ENCODE data around the gene DTD1.

DTD1 gene

DNA sequence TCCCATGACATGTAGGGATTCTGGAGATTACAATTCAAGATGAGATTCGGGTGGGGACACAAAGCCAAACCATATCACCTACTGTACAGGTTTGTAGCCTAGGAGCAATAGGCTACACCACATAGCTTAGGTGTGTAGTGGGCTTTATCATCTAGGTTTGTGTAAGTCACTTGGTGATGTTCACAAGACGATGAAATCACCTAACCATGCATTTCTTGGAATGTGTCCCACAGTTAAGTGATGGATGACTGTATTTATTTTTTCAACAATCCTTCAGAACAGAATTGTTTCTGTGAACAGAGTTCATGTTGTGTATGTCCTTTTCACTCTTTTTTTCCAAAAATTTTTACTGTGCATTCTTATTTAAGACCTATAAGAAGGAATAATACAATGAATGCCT, 76.1 kb downstream of the DTD1 start:
- DNase-seq (ENCODE audit: low spot score) = no peak

DNA sequence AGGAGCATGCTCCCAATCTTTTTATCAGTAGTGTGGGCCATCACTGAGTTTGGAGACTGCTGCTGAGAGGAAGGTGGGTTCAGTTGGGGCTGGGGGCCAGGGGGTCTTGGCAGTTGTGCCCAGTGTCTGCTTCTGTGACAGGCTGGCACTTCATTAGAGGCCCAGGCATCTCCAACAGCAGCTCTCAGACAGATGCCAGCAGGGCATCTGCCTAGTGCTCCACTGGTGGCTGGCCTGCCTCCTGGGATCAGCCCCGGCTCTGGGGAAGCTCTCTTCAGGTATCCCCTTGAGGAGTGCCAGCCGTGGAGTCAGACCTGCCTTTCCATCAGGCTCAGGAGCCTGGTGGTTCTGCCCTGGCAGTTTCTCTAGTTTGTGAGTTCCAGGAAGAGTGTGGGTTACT, 77.3 kb downstream of the DTD1 start:
- no peak for DNase-seq (ENCODE audit: low spot score)

DNA sequence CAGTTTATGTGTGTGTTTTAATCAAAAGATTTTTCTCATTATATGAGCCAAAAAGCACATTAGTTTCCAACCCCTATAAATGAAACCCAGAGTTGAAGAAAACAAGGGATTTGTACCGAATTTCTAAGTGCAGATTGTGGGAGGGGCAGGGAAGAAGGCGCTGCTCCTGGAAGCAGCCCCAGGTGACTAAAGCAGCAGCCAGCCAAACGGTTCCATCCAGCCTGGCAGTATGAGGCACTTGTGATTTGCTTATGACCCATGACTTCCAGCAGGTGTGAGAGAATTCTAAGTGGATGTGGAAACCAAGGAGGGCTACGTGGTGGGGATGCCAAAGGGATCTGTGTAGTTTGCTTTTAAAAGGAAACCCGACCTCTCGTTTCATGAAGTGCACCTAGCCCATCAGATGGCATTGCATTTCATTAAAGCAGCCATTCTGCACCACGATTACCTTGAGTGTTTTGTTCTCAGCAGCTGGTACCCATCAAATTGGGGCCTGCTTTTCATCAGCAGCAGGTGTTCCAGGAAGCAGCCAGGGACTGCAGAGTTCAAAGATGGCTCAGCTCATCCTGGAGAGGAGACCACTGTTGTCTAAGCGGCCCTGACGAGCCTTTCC, 79.1 kb downstream of the DTD1 start:
- DNase-seq (ENCODE audit: low spot score) = no peak

DNA sequence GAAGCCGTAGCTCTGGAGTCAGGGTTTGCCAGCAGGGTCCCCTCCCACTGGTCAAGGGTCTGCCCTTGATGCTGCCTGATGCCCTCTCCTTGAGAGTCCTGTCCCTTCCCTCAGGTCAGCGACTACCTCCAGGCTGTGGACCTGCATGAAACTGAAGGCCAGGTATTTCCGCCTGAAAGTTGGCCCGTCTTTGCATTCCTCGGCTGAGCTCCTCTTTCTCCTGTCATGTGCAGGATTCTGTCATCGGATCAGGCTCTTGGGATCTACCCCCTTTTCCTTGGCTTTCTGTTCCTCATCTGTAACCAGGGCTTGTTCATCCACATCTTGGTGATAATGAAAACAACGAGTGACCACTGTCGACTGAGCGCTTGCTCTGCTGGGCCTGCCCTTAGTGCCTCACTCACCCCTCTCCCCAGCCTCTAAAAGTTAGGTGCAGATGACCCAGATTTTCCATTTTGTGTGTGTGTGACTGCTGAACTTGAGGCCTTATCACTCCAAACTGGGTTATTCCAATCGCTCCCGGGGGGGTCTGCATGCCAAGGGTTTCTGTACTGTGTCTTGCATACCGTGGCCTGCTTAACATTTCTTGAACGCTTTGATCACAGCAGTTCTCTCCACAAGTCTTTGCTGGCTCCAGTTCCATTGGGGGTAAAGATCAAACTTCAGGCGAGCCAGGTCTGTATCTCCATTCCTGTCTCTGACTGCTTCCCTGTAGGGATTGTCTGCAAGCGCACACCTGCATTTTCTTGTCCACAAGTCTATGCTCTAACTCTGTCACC, 81.6 kb downstream of the DTD1 start:
- DNase-seq (ENCODE audit: low spot score) = no peak

DNA sequence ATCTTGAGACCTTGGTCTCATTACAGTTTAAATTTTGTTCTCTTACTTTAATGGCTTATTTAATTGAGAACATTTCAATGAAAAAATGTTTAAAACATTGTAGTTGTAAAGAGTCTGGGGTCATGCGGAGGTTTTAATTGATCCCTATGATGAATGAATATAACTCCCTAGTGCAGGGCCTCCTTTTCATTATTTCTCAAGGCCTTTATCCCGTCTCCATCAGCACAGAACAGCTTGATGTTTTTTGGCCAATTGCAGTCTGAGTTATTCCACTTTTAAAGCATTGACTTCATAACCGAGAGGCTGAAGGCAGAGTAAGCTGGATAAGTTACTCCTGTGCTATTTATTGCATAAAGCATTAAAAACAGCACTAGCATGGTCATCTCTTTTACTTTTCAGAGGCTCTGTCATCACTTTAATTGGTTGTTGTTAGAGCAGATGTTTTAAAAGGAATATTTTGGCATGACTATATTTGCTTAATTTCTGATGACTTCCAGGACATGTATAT, 83.4 kb downstream of the DTD1 start:
- no peak for DNase-seq (ENCODE audit: low spot score)

DNA sequence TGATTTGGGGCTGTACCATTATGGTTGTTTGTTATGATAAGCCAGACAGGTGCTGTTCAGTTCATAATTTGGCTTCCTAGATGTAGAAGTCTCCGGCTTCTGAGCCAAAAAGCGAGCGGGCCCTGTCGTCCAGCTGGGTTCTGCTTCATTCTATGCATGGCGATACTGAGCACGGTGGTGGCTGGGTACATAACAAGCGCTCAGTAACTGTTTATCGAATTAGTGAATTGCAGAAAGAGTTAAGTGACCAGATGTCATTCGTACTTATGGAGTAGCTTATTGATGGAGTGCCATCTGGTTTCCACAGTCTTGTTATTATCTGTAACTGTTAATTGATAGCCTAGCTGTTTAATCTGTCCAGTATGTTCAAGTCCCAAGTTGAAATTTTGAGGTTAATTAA, 85.0 kb downstream of the DTD1 start:
- no peak for DNase-seq (ENCODE audit: low spot score)

DNA sequence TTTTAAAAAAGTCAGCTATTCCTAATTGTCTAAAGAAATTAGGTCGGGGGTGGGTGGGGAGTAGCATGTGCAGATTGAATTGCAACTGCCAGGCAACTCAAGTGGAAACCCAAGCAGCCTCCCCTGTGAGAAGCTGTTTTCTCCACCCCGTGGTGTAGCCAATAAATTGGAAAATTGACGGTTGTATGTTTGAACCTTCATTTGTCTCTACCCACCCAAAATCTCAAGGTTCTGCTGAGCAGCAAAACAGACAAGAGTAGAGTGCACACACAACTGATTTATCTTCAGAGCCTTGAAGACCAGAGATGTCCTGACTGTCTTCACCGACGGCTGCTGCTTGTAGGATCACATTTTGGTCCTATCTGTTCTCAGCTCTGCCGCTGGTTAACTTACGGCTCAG, 88.5 kb downstream of the DTD1 start:
- no peak for DNase-seq (ENCODE audit: low spot score)

DNA sequence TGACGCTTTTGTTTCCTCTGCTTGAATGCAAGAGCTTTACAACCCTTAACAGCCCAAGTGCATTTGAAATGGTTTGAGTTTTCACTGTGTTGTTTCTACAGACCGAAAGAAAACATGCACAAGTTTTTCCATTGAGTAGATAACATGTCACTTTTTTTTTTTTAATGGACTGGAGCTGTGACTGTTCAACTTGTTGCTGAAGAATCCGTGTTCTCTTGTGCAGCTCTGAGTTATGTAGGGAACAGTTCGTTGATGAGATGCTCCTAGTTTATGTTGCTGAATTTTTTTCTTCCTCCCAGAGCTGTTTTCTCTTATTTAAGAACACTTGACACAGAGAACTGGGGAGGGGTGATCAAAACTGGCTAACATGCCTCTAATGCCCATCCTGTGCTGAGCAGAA, 89.3 kb downstream of the DTD1 start:
- DNase-seq (ENCODE audit: low spot score) = no peak

DNA sequence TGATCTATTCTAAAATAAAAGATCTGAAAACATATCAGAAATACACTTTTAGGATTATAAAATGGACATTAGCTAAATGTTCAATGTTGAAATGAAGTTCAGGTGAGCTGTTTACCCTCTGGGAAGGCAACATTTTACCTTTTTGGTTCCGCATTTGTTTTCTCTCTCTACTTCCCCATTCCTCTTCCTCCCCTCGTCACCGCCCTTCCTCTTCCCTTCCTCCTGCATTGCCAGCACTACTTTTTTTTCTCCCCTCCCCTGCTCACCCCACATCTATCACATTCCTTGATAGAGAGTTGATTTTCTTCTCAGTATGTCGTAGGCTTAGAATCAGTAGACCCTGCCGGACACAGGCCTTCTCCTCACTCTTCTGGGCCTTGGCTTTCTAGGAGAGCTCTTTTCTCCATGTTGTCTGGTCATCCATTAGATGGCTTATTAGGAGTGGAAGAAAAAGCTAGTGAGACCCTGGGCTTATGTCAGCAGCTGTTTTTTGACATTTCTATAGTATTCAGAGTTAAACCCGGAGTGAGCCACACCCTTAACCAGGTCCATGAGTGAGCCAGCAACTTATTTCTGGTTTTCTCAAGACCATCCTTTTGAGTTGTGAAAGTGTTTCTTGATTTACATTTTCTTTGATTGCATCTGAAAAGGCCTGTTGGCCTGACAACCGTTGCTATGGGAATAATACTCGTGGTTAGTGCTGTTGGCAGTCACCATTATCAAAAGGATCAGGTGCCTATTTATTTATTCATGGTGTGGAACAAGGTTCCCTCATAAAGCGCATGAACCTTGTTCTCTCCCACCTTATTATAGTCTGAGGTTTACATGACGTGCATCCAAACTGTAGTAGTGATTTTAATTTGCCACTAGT, 90.9 kb downstream of the DTD1 start:
- DNase-seq (ENCODE audit: low spot score) = no peak

GRCh38 chr20:18683839-18684238, 96.0 kb downstream of the DTD1 start:
- no peak for DNase-seq (ENCODE audit: low spot score)

- no peak for DNase-seq (ENCODE audit: low spot score)
Observed at GRCh38 chr20:18684775-18685174, 96.9 kb downstream of the DTD1 start.

- DNase-seq (ENCODE audit: low spot score) = no peak
Observed at GRCh38 chr20:18685406-18685805, 97.6 kb downstream of the DTD1 start.

DNA sequence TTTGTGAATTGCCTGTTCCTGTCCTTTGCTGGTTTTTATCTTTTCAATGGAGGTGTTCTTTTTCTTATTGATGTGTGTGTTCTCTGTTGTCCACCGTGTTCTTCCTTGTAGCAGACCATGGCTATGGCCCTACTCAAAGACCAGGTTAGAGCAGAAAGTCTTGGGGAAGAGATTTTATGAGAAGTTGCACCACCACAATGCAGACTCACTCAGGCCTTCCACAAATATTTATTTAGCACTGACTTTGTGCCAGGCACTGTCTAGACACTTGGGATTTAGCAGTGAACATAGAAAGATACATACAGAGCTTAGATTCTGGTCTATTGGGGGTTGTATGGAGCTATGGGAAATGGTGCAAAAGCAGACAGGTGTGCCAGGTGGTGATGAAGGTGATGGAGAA, 98.8 kb downstream of the DTD1 start:
- no peak for DNase-seq (ENCODE audit: low spot score)

- no peak for DNase-seq (ENCODE audit: low spot score)
Observed at GRCh38 chr20:18688676-18689075, 100.8 kb downstream of the DTD1 start.

GRCh38 chr20:18689557-18689956, 101.7 kb downstream of the DTD1 start:
- no peak for DNase-seq (ENCODE audit: low spot score)

GRCh38 chr20:18692447-18692846, 104.6 kb downstream of the DTD1 start:
- DNase-seq (ENCODE audit: low spot score) = no peak

DNA sequence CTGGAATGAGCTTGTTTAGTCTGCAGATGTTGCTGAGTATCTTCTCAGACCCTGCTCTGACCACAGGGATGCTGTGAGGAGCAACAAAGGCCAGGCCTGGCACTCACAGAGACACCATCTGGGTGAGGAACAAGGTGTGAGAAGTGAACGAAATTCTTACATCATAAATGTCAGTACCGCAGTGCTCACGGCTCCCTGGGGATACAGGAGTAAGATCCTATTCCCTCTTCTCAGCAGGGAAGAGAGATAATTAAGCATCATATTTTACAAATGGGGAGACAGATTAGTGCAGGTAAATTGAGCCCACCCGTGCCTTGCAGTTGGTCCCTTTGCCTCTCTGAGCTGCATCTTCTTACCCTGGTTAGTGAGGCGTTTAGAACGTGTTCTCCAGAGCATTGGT, 106.2 kb downstream of the DTD1 start:
- no peak for DNase-seq (ENCODE audit: low spot score)

DNA sequence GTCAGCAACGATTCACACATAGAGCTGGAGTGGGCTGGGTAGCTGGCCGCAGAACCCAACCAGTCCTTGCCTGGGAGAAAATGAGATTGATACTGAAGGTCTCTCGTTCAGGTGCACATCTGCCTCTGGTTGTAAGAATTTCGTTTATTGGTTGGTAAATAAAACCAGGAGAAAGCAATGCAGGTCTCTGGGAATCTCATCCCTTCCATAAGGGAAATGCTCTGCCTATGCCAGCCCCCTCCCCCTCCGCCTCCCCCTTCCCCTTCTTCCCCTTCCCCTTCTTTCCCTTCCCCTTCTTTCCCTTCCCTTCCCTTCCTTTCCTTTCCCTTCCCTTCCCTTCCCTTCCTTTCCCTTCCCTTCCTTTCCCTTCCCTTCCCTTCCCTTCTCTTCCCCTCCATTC, 107.3 kb downstream of the DTD1 start:
- DNase-seq (ENCODE audit: low spot score) = no peak

DNA sequence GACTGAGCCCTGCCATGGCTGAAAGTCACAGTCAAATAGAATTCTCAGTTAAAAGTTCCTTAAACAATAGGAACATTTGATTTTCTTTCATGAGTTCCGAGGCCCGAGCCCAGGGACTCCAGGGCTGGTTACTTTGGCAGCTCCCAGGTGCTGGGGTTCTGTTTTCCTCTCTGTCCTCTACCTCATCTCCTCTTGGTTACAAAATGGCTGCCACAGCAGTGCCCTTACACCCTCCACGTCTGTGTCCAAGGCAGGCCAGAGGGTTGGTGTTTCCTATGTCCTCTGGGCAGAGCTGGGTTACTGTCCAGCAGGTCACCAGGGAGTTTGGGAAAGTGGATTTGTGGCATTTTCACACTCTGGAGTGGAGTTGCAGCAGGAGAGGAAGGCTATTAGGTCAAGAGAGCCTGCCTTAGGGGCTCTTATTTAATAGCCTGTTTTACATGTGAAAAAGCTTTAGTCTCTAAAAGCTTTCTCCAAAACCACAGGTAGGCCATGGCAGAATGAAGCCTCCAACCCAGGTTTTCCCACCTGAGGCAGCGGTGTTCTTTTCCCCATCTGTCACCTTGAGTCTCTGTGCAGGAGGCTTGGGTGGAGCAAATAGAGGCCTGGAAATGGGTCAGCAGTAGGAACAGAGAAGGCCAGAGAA, 111.0 kb downstream of the DTD1 start:
- no peak for DNase-seq (ENCODE audit: low spot score)

DNA sequence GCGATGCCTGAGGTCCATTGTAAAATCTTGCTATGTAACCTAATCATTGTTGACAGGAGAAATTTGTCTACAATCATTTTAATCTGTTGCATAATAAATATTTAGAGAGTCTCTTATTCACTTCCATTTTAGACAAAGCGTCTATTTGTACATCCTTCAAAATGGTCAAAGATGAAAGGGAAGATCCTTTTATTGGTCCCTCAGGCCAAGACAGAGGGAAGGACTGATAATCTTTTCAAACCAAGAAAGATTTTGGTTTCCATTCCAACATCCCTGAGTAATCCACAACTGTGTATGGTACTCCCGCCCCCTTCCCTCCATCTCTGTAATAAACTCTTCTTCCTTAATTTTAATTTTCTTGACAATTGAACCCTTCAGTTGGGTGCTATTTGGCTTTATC, 114.1 kb downstream of the DTD1 start:
- no peak for DNase-seq (ENCODE audit: low spot score)

DNA sequence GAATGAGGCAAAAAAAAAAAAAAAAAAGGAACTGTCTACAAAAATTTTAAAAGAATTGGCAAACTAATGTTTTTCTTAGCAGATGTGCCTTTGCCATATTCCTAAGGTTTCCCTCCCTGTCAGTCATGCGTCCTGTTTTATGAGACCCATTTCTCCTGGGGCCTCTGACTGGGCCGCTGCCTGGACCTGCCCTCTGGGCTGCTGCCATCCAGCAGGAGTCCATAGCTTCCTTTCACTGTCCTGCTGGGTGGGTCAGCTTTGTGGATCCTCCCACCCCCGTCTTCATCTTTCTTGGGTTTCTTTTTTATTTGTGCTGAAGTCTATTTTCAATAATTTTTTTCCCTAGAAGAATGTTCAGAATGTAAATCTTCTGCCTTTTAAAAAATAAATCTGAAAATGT, 114.9 kb downstream of the DTD1 start:
- no peak for DNase-seq (ENCODE audit: low spot score)

GRCh38 chr20:18705490-18705889, 117.6 kb downstream of the DTD1 start:
- DNase-seq (ENCODE audit: low spot score) = no peak
